Cardiac septum (tissue), 1 donor: ENCODE measurements around the gene FBLIM1. TPM values are rescaled to one million over a fixed set of nuclear protein-coding genes. Genes with fewer than 3 reads are reported as not detected.

Experiments used
- DNase-seq: peaks from one replicate; pipeline ENCODE4 v3.0.0-alpha.2; 2020; ENCODE audit warnings: low spot score
- intact Hi-C: fragments of 100-400 bp; cut with DNase I; formaldehyde crosslinking; loops from one replicate; pipeline ENCODE4 v1.14.0; 2022
- total RNA-seq: library from RNA; stranded (reverse); fragmentation: NEBNext Ultra II Directional; extraction: Animal tissue kit (Norgen Biotek cat#: 25700); gene quantifications from one replicate; pipeline ENCODE4 v1.2.1, GENCODE V29; 2021
- donor health status: DM: no; HTN: no; CAD: no.

The FBLIM1 gene
- total RNA-seq, 1 donor from 2014 or later: 40.6 TPM

DNA sequence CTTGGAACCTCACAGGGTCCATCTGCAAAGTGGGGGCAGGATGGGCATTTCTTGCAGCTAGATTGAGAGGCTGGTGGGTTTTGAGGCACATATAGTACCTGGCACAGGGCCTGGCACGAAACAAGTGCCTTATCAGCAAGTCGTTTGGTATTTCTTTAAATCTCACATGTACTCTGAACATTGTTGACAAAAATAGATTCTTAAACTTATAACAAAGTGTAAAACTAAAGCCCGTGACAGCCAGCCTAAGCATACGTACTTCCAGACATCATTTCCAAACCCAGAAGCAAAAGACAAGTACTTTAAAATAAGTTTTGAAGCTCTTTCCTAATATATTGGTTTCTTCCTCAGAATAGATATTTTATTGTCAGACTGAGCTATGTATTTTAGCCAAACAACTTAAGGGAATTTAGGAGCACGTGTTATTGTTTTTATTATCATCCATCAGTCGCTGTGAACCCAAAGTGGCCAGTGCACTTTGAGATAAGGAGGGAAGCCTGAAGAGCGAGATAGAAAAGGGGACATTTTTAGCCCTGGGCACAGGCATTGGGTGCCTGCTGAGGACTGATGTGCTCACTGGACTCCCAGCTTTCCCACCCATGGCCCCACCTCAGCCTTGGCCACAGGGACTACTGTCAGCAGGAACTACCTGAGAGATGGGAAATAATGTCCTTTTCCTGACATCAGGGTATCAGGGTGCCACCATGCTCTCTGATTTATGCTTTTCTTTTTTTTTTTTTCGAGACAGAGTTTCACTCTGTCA is 3.0 kb downstream of the FBLIM1 start:
- DNase-seq: no peak
- intact Hi-C loops: no loop called here

GRCh38 chr1:15762546-15762945 is 4.0 kb downstream of the FBLIM1 start:
- DNase-seq: no peak
- intact Hi-C loops: no loop called here

DNA sequence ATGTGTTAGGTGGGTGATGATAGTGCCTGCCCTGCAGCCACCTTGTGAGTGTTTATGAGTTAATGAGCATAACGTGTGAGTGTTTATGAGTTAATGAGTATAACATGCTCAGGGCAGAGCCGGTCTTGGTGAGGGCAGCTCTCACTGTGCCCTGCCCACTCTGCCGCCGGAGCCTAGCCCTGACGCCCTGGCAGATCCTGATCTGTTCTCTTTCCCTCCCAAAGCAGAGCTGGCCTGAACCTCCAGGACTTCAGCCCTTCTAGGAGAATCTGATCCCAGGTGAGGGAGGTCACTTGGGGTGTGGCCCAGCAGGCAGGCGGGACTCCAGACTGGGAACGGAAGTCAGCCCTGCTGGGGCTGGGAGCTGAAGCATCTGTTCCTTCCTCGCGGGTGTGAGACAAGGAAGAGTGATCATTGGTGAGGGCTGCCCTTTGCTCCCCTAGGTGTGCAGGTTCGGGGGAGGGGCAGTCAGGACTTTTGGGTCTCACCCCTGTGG is 5.7 kb downstream of the FBLIM1 start:
- intact Hi-C loops: no loop called here
- DNase-seq: no peak

DNA sequence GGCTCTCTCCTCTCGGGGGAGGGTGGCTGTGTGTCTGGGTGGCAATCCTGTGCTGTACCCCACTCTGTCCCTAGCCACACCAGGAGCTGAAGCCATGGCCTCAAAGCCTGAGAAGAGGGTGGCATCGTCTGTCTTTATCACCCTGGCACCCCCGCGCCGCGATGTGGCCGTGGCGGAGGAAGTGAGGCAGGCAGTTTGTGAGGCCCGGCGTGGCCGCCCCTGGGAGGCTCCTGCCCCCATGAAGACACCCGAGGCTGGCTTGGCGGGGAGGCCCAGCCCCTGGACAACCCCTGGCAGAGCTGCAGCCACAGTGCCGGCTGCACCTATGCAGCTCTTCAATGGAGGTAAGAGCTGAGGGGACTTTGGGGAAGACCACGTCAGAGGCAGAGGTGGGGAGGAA is 6.3 kb downstream of the FBLIM1 start:
- DNase-seq: no peak

GRCh38 chr1:15765495-15766194 is 7.0 kb downstream of the FBLIM1 start:
- no peak for DNase-seq
- intact Hi-C loops: no loop called here

More for the DNA sequence above, 6.3 kb downstream of the FBLIM1 start:
- intact Hi-C loops: no loop called here

DNA sequence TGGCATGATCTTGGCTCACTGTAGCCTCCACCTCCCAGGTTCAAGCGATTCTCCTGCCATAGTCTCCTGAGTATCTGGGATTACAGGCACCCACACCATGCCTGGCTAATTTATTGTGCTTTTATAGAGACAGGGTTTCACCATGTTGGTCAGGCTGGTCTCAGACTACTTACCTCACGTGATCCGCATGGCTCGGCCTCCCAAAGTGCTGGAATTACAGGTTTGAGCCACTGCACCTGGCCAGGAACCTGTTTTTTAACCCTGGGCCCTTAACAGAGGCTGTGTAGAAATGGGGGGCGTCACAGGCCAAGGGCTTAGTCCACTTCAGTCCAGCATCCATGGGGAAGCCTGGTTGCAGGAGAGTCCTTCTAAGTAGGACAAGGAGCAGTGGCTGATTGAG is 9.3 kb downstream of the FBLIM1 start:
- no peak for DNase-seq
- intact Hi-C loops: no loop called here

DNA sequence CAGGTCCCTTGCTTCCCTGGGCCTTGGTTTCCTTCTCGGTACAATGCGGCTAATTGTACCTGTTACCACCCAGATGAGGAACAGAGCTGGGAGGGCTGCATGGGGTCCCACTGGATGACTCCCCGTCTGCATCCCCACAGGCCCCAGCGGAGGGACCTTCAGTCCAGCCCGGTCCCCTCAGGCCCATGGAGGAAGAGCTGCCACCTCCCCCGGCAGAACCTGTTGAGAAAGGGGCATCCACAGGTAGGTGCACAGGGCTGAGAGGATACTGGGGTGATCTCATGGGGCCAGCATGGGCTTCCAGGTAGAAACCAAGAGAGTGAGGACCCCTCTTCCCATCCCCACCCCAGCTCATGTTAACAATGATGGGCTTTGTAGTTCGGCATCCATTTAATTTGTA is 9.8 kb downstream of the FBLIM1 start:
- DNase-seq: no peak
- intact Hi-C loops: no loop called here

- DNase-seq: no peak
- intact Hi-C loops: no loop called here
These were observed 11.8 kb downstream of the FBLIM1 start for GRCh38 chr1:15770313-15770962.

GRCh38 chr1:15771836-15772515 is 13.4 kb downstream of the FBLIM1 start:
- intact Hi-C loops: no loop called here
- DNase-seq: no peak

- DNase-seq: no peak
These were observed 17.1 kb downstream of the FBLIM1 start for GRCh38 chr1:15775706-15776105.

DNA sequence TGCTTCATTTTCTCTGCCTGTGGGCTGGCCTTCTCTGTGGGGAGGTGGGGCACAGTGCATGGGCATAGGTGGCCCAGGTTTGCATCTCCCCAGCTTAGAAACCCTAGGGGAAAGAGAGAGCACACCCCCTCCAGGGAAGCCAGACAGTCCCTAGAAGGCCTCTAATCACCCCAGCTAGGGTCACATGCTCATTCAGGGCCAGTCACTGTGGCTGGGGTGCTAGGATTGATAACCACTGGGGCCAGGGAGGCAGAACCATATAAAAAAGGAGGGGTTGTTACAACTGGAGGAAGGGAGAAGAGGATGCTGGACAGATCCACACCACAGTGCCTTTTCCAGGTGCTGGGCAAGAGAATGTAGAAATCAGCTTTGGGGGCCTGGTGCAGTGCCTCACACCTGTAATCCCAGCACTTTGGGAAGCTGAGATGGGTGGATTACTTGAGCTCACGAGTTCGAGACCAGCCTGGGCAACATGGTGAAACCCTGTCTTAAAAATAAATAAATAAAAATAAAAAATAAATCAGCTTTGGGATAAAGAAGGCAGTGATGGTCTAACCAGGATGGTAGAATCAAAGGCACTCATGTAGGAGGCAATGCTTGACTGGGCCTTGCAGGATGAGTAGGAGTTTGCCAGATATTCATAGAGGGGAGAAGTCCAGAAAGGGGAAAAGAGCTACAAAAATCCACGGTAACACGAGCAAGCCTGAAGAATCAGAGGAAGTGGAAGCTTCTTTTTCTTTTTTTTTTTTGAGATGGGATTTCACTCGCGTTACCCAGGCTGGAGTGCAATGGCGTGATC is 19.5 kb downstream of the FBLIM1 start:
- no peak for DNase-seq
- intact Hi-C loops: no loop called here

More at GRCh38 chr1:15775706-15776105, 17.1 kb downstream of the FBLIM1 start:
- intact Hi-C loops: no loop called here

GRCh38 chr1:15785683-15786082 is 27.1 kb downstream of the FBLIM1 start:
- no peak for DNase-seq

GRCh38 chr1:15786581-15786980 is 28.0 kb downstream of the FBLIM1 start:
- DNase-seq: no peak
- intact Hi-C loops: no loop called here

More at GRCh38 chr1:15785683-15786082, 27.1 kb downstream of the FBLIM1 start:
- intact Hi-C loops: no loop called here

DNA sequence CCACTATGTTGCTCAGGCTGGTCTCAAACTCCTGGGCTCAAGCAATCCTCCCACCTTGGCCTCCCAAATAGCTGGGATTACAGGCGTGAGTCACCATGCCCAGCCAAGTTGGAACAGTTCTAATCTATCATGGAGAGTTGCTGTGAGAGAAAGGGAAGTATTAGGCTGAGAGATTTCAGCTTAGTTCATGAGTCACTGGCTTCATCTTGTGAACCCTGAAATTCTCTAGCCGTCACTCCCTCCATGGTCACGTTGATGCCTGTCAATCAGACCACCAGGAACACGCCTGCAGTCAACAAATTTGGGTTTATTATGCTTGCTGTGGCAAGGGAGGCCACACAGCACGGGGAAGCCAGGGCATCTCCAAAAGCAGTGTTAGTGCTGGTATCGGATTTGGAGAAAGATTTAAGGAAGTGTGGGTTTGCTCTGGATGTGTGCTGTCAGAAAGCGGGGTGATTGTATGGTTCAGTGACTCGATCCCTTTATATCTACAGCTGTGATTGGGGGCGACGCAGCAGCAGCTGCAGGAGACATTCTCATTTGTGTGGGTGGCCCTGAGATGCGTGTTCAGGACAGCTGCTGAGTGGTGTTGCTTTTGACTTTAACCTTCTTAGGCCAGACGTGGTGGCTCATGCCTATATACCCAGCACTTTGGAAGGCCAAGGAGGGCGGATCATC is 30.2 kb downstream of the FBLIM1 start:
- intact Hi-C loops: no loop called here

GRCh38 chr1:15796086-15796462 is 37.5 kb downstream of the FBLIM1 start:
- DNase-seq: no peak
- intact Hi-C loops: loop anchor here (5.0 kb wide), 1 partner anchor 256 kb away; no protein-coding TSS in a partner anchor

More for the DNA sequence above, 30.2 kb downstream of the FBLIM1 start:
- no peak for DNase-seq

- intact Hi-C loops: loop anchor here (5.0 kb wide), 1 partner anchor 254 kb away; no protein-coding TSS in a partner anchor
- no peak for DNase-seq
These were observed 39.2 kb downstream of the FBLIM1 start for GRCh38 chr1:15797614-15798390.

DNA sequence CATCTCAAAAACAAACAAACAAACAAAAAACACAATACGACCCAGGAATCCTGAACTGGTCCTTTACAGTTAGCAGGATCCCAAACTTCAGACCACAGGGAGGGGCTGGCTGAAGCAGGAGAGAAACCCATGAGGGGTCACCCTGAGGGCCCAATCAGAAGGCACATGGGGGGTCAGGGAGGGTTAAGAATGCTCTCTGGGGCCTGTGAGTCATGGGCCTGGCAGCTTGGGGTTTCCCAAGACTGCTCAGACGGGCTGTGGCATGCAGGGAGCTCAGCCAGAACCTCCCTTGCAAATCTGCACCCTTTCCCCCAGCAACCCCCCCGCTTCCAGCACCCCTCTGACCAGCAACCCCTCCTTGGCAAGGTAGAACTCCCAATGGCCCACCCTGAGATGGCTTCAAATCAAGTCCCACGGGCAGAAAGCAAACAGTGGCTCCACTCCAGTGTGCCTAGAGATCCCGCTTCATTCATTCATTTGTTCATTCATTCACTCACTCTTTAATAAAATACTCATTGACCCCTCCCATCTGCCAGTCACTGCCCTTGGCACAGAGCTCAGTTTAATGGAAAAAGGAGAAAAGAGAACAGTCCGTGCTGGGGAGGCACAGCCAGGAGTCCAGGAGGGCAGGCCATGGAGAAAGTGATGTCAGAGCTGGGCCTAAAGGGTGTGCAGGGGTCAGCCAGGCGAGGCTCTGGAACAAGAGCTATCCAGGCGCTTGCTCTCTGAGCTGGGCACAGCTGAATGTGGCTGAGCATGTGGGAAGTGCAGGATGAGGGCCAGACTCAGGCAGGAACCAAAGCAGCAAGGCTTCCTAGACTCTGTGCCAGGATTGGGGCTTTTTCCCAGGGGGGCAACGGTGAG is 40.6 kb downstream of the FBLIM1 start:
- no peak for DNase-seq
- intact Hi-C loops: loop anchor here (5.0 kb wide), 1 partner anchor 253 kb away; no protein-coding TSS in a partner anchor
